Astrocyte (in vitro differentiated cells and primary cell): ENCODE data around the gene MXD1.

Experiments
- CTCF ChIP-seq: IDR thresholded peaks from 2 replicates; pipeline ENCODE4 v1.5.1; 2011; ENCODE audit warnings: low read depth, mild to moderate bottlenecking, inconsistent platforms, low read length, moderate library complexity; ENCODE audit not compliant: insufficient read depth
- EZH2 ChIP-seq: IDR thresholded peaks from 2 replicates; pipeline ENCODE4 v1.6.1; 2012; ENCODE audit warnings: mild to moderate bottlenecking, low read length, inconsistent platforms; ENCODE audit not compliant: insufficient read depth

- TF ChIP-seq CTCF, result no peak
- TF ChIP-seq EZH2, result no peak
Observed at GRCh38 chr2:69940691-69941090, 25.8 kb downstream of the MXD1 start.
